Lung (tissue), 12 donors: Measurements from ENCODE around the gene RALGDS. TPM values are rescaled to one million over a fixed set of nuclear protein-coding genes. Genes with fewer than 3 reads are reported as not detected.

Experiments used
- ATAC-seq: fragments of 200-7000 bp; cut with Tn5 transposase; one replicate; pipeline ENCODE4 v1.9.1; 2020; ENCODE audit warnings: moderate number of reproducible peaks; ENCODE audit not compliant: insufficient read depth, low FRiP score
- DNase-seq, 3 donors: peaks; one replicate each; pipeline ENCODE4 v3.0.0-alpha.2; 2013 to 2017
- H3K27ac ChIP-seq, 2 donors: one replicate each; pipeline ENCODE4 v1.5.1; 2013; ENCODE audit warnings: mild to moderate bottlenecking in 2 of 2, moderate library complexity in 2 of 2, control low read depth in 1 of 2, inconsistent platforms in 1 of 2, low read depth in 1 of 2, low read length in 1 of 2
- H3K27me3 ChIP-seq, 3 donors: one replicate each; pipeline ENCODE4 v1.5.1; 2013; ENCODE audit warnings: low read length in 2 of 3; ENCODE audit not compliant: control insufficient read depth in 3 of 3, insufficient read depth in 3 of 3
- H3K36me3 ChIP-seq, 4 donors: one replicate each; pipeline ENCODE4 v1.5.1; 2013; ENCODE audit warnings: low read length in 4 of 4, mild to moderate bottlenecking in 1 of 4, moderate library complexity in 1 of 4; ENCODE audit not compliant: control insufficient read depth in 4 of 4, insufficient read depth in 4 of 4
- H3K4me1 ChIP-seq, 5 donors: one replicate each; pipeline ENCODE4 v1.5.1; 2013; ENCODE audit warnings: low read length in 5 of 5, mild to moderate bottlenecking in 2 of 5, moderate library complexity in 1 of 5; ENCODE audit not compliant: control insufficient read depth in 5 of 5, insufficient read depth in 5 of 5
- H3K4me3 ChIP-seq: one replicate; pipeline ENCODE4 v1.5.1; 2013; ENCODE audit warnings: mild to moderate bottlenecking, control low read depth, moderate library complexity
- H3K9ac ChIP-seq, 2 donors: one replicate each; pipeline ENCODE4 v1.5.1; 2013; ENCODE audit warnings: low read length in 2 of 2, control low read depth in 1 of 2; ENCODE audit not compliant: insufficient read depth in 1 of 2
- H3K9me3 ChIP-seq, 4 donors: one replicate each; pipeline ENCODE4 v1.5.1; 2013; ENCODE audit warnings: low read length in 3 of 4, mild to moderate bottlenecking in 1 of 4, moderate library complexity in 1 of 4; ENCODE audit not compliant: control insufficient read depth in 4 of 4, insufficient read depth in 3 of 4
- CTCF ChIP-seq: IDR thresholded peaks from 2 replicates; pipeline ENCODE4 v1.5.1; 2012; ENCODE audit warnings: mild to moderate bottlenecking; ENCODE audit errors: control extremely low read depth, extremely low read depth
- WGBS, 2 donors: extraction: QIAGEN DNeasy Blood & Tissue Kit; methylation state at CpG; one replicate each; pipeline ENCODE4 v1.1.7; 2013; 5-methylcytosine and 5-hydroxymethylcytosine counted together
- polyA plus RNA-seq, 2 donors: library from polyadenylated mRNA; stranded (reverse); fragments of 200-250 nt; gene quantifications; one replicate each; pipeline ENCODE4 v1.2.1, GENCODE V29; 2013
- total RNA-seq, 2 donors: library from RNA; depleted of rRNA in 1 of 2; stranded (reverse); fragments of >200 nt in 1 of 2; gene quantifications; one replicate each; pipeline ENCODE4 v1.2.1, GENCODE V29; 2014 to 2021
- donor health status: control.
- donor health status: control.
- donor health status: Bipolar disorder and iron deficiency.
- donor health status: healthy.
- donor health status: DM: yes; HTN: yes; CAD: no.

The RALGDS gene
- total and polyA plus RNA-seq, 4 donors: 49.5 to 145 (median 60.9) TPM

- WGBS, 2 donors: 89 to 94% methylated on average over 3 of the region's 3 CpGs
- H3K27ac ChIP-seq: no peak overlapping the region
- H3K9ac ChIP-seq: no peak overlapping the region
- ATAC-seq (no peak), DNase-seq (no peak)
- TF ChIP-seq CTCF: no peak
- H3K4me3 ChIP-seq: no peak overlapping the region
- H3K9me3 ChIP-seq: no peaks in the 10 kb centered on the region
- peaks cover 0 to 3% (median 0%) of the 10 kb centered on the region in 4 donors for H3K36me3 ChIP-seq
- H3K27me3 ChIP-seq: peaks cover 0 to 2% (median 0%) of the 10 kb centered on the region in 3 donors
- peaks cover 0 to 10% (median 0%) of the 10 kb centered on the region in 5 donors for H3K4me1 ChIP-seq
These were observed 37.7 kb upstream of the RALGDS start for GRCh38 chr9:133158695-133159094.

- Histone ChIP-seq H3K27ac (no peak overlapping the region), H3K9me3 (no peaks in the 10 kb centered on the region), H3K36me3 (peaks cover 0 to 3% (median 0%) of the 10 kb centered on the region in 4 donors), H3K4me1 (no peaks in the 10 kb centered on the region), H3K9ac (no peak overlapping the region), H3K27me3 (no peaks in the 10 kb centered on the region), H3K4me3 (no peak overlapping the region)
- WGBS, 2 donors: 86 to 95% methylated on average over 9 of the region's 9 CpGs
- DNase-seq (no peak), ATAC-seq (no peak)
- TF ChIP-seq CTCF: no peak
These were observed 34.1 kb upstream of the RALGDS start for GRCh38 chr9:133155156-133155555.

GRCh38 chr9:133154097-133154989, 33.3 kb upstream of the RALGDS start:
- Histone ChIP-seq H3K4me1 (peaks cover 0 to 3% (median 0%) of the 10 kb centered on the region in 5 donors), H3K9me3 (no peaks in the 10 kb centered on the region), H3K27ac (no peak overlapping the region), H3K9ac (no peak overlapping the region), H3K27me3 (no peaks in the 10 kb centered on the region), H3K4me3 (no peak overlapping the region), H3K36me3 (peaks cover 0 to 3% (median 0%) of the 10 kb centered on the region in 4 donors)
- WGBS, 2 donors: 94 to 96% methylated on average over 13 of the region's 13 CpGs
- ATAC-seq (no peak), DNase-seq (no peak)
- TF ChIP-seq CTCF: no peak
